OCI-LY1 (cell line): ENCODE measurements around the gene NNT.
A peak's percentile ranks its signal among the peaks of the same experiment; 100 is the strongest.

Experiments used
- H2AFZ ChIP-seq: fragments of 200-600 bp; sonication (generic), shearing (Covaris generic); 2 replicates; pipeline ENCODE4 v1.6.0; 2014; ENCODE audit warnings: antibody characterized with exemption, mild to moderate bottlenecking, low read length
- H3F3A ChIP-seq: fragments of 200-600 bp; sonication (generic), shearing (Covaris generic); 2 replicates; pipeline ENCODE4 v1.6.0; 2014; ENCODE audit warnings: mild to moderate bottlenecking, antibody characterized with exemption, low read length, moderate library complexity; ENCODE audit not compliant: insufficient read depth
- H3K27ac ChIP-seq: fragments of 200-600 bp; sonication (generic); 2 replicates; pipeline ENCODE4 v1.5.1; 2014; ENCODE audit warnings: low read length, mixed run types, mild to moderate bottlenecking, low read depth; ENCODE audit not compliant: poor library complexity, severe bottlenecking
- H3K27me3 ChIP-seq: fragments of 200-600 bp; sonication (generic); 2 replicates; pipeline ENCODE4 v1.6.0; 2014; ENCODE audit warnings: antibody characterized with exemption, mild to moderate bottlenecking, low read length, moderate library complexity; ENCODE audit not compliant: insufficient read depth
- H3K36me3 ChIP-seq: fragments of 200-600 bp; sonication (generic); 2 replicates; pipeline ENCODE4 v1.6.1; 2014; ENCODE audit warnings: mild to moderate bottlenecking, antibody characterized with exemption, low read length, moderate library complexity, mixed read lengths; ENCODE audit not compliant: insufficient read depth
- H3K4me1 ChIP-seq: fragments of 200-600 bp; sonication (generic); 2 replicates; pipeline ENCODE4 v1.5.1; 2014; ENCODE audit warnings: mild to moderate bottlenecking, low read length, moderate library complexity; ENCODE audit not compliant: insufficient read depth, severe bottlenecking
- H3K4me2 ChIP-seq: fragments of 200-600 bp; sonication (generic), shearing (Covaris generic); 2 replicates; pipeline ENCODE4 v1.6.1; 2014; ENCODE audit warnings: low read length
- H3K4me3 ChIP-seq: fragments of 200-600 bp; sonication (generic); 2 replicates; pipeline ENCODE4 v1.5.1; 2014; ENCODE audit warnings: low read length, low read depth, mild to moderate bottlenecking, mixed read lengths; ENCODE audit not compliant: poor library complexity, severe bottlenecking
- H3K79me2 ChIP-seq: fragments of 200-600 bp; shearing (Covaris generic); 2 replicates; pipeline ENCODE4 v1.6.1; 2016; ENCODE audit warnings: mixed run types, low read length, mixed read lengths; ENCODE audit not compliant: insufficient read depth
- H3K9ac ChIP-seq: fragments of 200-600 bp; sonication (generic), shearing (Covaris generic); 2 replicates; pipeline ENCODE4 v1.6.1; 2014; ENCODE audit warnings: mild to moderate bottlenecking, low read length, mixed read lengths
- H3K9me2 ChIP-seq: fragments of 200-600 bp; sonication (generic), shearing (Covaris generic); 2 replicates; pipeline ENCODE4 v1.6.1; 2014; ENCODE audit warnings: low read depth, mild to moderate bottlenecking, low read length, mixed read lengths
- H3K9me3 ChIP-seq: fragments of 200-600 bp; shearing (Covaris generic); 2 replicates; pipeline ENCODE4 v1.6.1; 2014; ENCODE audit warnings: low read length, mixed read lengths
- H4K20me1 ChIP-seq: fragments of 200-600 bp; sonication (generic), shearing (Covaris generic); 2 replicates; pipeline ENCODE4 v1.6.0; 2016; ENCODE audit warnings: mild to moderate bottlenecking, low read length; ENCODE audit not compliant: insufficient read depth
- CTCF ChIP-seq: fragments of 200-600 bp; sonication (generic), shearing (Covaris generic); IDR thresholded peaks from 2 replicates; pipeline ENCODE4 v1.5.1; 2017; ENCODE audit warnings: mild to moderate bottlenecking, antibody characterized with exemption, low read length, moderate library complexity, mixed read lengths
- EZH2 ChIP-seq: fragments of 200-600 bp; sonication (generic), shearing (Covaris generic); IDR thresholded peaks from 2 replicates; pipeline ENCODE4 v1.8.0; 2017; ENCODE audit warnings: borderline replicate concordance, mixed run types, mild to moderate bottlenecking, antibody characterized with exemption, low read length, moderate library complexity, mixed read lengths

NNT gene

GRCh38 chr5:43608406-43608805, 5.4 kb downstream of the NNT start:
- Histone ChIP-seq H3K27ac (no peak overlapping the region), H3K36me3 (peaks cover 63% of the 10 kb centered on the region), H3K4me1 (peaks cover 9% of the 10 kb centered on the region), H3F3A (no peaks in the 10 kb centered on the region), H3K9me2 (no peaks in the 10 kb centered on the region), H3K9ac (no peak overlapping the region), H4K20me1 (no peaks in the 10 kb centered on the region), H3K4me2 (no peak overlapping the region), H3K9me3 (no peaks in the 10 kb centered on the region), H3K27me3 (no peaks in the 10 kb centered on the region), H3K79me2 (peaks cover 23% of the 10 kb centered on the region), H3K4me3 (no peak overlapping the region), H2AFZ (no peak overlapping the region)
- TF ChIP-seq CTCF (no peak), EZH2 (no peak)

- H4K20me1 ChIP-seq, result no peaks in the 10 kb centered on the region
- H3K27ac ChIP-seq, result no peak overlapping the region
- H3K4me3 ChIP-seq, result no peak overlapping the region
- no peaks in the 10 kb centered on the region for H3K9me3 ChIP-seq
- no peaks in the 10 kb centered on the region for H3K9me2 ChIP-seq
- no peak overlapping the region for H2AFZ ChIP-seq
- H3K36me3 ChIP-seq, result peaks cover 74% of the 10 kb centered on the region
- TF ChIP-seq CTCF (peak; percentile 67), EZH2 (no peak)
- H3K4me1 ChIP-seq, result peaks cover under 1% of the 10 kb centered on the region
- H3K4me2 ChIP-seq, result no peak overlapping the region
- no peaks in the 10 kb centered on the region for H3F3A ChIP-seq
- H3K9ac ChIP-seq, result no peak overlapping the region
- H3K79me2 ChIP-seq, result peaks cover 16% of the 10 kb centered on the region
- H3K27me3 ChIP-seq, result no peaks in the 10 kb centered on the region
Measured at GRCh38 chr5:43609752-43610151, 6.8 kb downstream of the NNT start.

- H3K27me3 ChIP-seq, result no peaks in the 10 kb centered on the region
- TF ChIP-seq CTCF (no peak), EZH2 (no peak)
- no peaks in the 10 kb centered on the region for H3K79me2 ChIP-seq
- no peaks in the 10 kb centered on the region for H4K20me1 ChIP-seq
- no peak overlapping the region for H3K9ac ChIP-seq
- no peaks in the 10 kb centered on the region for H3K9me3 ChIP-seq
- H3K4me3 ChIP-seq, result no peak overlapping the region
- no peaks in the 10 kb centered on the region for H3K9me2 ChIP-seq
- peaks cover 87% of the 10 kb centered on the region for H3K36me3 ChIP-seq
- H2AFZ ChIP-seq, result no peak overlapping the region
- no peak overlapping the region for H3K4me2 ChIP-seq
- no peaks in the 10 kb centered on the region for H3F3A ChIP-seq
- H3K27ac ChIP-seq, result no peak overlapping the region
- no peaks in the 10 kb centered on the region for H3K4me1 ChIP-seq
Measured at GRCh38 chr5:43613370-43613769, 10.4 kb downstream of the NNT start.
